Naive thymus-derived CD8-positive, alpha-beta T cell (primary cell): ENCODE measurements around the gene KIF26B. TPM values are rescaled to one million over a fixed set of nuclear protein-coding genes. Genes with fewer than 3 reads are reported as not detected.
"Not testable (repeated sequence)": the region's sequence is repeated elsewhere in the genome, so short reads cannot be mapped to it uniquely, and the experiment has no call there.

Experiments used
- ATAC-seq, 2 donors: fragments of 150-1000 bp; cut with Tn5 transposase in 1 of 2; sonication (Bioruptor Pico), chemical (Tn5 transposase) in 1 of 2; 1 replicate in 1 of 2; 2 replicates in 1 of 2; pipeline ENCODE4 v1.10.0; 2021; ENCODE audit warnings: mild to moderate bottlenecking in 2 of 2, moderate library complexity in 2 of 2
- POLR2A ChIA-PET: fragments of 350-600 bp; sonication (Branson Sonifier 250); formaldehyde crosslinking; loops from one replicate; lab custom pipeline; 2021; ENCODE audit warnings: antibody characterized with exemption; lab: Charles Lee
- DNase-seq, 10 donors: peaks; one replicate each; pipeline versions ENCODE4 v3.0.0 to v3.0.0-alpha.2; 2020 to 2022
- H3K27ac Mint-ChIP-seq, 10 donors: one replicate each; pipeline ENCODE4 v1.8.0; 2020 to 2022; ENCODE audit warnings: mild to moderate bottlenecking in 10 of 10, mixed read lengths in 10 of 10, moderate library complexity in 4 of 10, inconsistent platforms in 1 of 10
- H3K27me3 Mint-ChIP-seq, 5 donors: one replicate each; pipeline ENCODE4 v1.8.0; 2021 to 2022; ENCODE audit warnings: mixed read lengths in 5 of 5
- H3K36me3 Mint-ChIP-seq, 3 donors: one replicate each; pipeline ENCODE4 v1.8.0; 2020 to 2022; ENCODE audit warnings: mixed read lengths in 3 of 3, mild to moderate bottlenecking in 2 of 3, inconsistent platforms in 1 of 3
- H3K4me1 Mint-ChIP-seq, 4 donors: one replicate each; pipeline ENCODE4 v1.8.0; 2021 to 2022; ENCODE audit warnings: mixed read lengths in 4 of 4
- H3K4me3 Mint-ChIP-seq, 10 donors: one replicate each; pipeline ENCODE4 v1.8.0; 2020 to 2022; ENCODE audit warnings: mild to moderate bottlenecking in 10 of 10, mixed read lengths in 10 of 10, moderate library complexity in 6 of 10, inconsistent platforms in 1 of 10
- H3K9me3 Mint-ChIP-seq, 9 donors: one replicate each; pipeline ENCODE4 v1.8.0; 2020 to 2022; ENCODE audit warnings: mixed read lengths in 9 of 9, mild to moderate bottlenecking in 3 of 9, inconsistent platforms in 1 of 9, moderate library complexity in 1 of 9
- polyA plus RNA-seq, 3 donors: library from polyadenylated mRNA; unstranded; fragments of 300-500 nt; fragmentation: Illumina TruSeq; gene quantifications; one replicate each; pipeline ENCODE4 v1.2.3, GENCODE V29; 2021
- total RNA-seq, 8 experiments: library from RNA in 2 of 8; stranded (reverse) in 2 of 8; gene quantifications; one replicate each; pipeline ENCODE4 v1.2.3 and lab custom pipeline; 2021 to 2026

KIF26B gene
- total and polyA plus RNA-seq, 5 experiments from 2014 or later, result 0.08 to 0.16 TPM; not detected in 3

DNA sequence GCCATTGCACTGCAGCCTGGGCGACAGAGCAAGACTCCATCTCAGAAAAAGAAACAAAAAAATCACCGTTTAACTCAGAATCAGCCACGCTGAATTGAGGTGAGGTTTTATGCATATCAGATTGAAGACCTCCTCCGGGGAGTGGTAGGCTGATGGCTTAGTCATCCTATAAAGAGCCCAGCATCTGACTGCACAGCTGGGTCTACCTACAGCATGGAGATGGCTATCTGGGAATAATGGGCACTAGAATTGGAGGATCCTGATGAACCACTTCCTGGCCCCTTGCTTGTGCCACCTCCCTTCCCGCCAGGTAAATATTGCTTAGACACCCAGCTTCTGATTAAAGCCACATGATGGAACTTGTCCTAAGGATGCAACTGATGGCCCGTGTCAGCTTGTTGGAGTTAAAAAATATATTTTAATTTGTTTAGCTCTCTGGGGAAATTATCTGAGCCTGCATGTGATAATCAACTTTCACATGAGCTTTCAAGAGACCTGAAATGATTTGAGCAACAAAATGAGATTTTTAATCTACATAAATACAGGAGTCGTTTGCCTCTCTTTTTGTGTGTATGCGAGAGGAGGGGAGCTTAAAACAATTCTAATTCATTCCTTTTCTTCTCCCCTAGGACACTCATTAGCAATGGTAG is 157.2 kb downstream of the KIF26B start:
- Mint-ChIP-seq H3K36me3 (no peaks in the 10 kb centered on the region), H3K4me3 (peak overlapping the region in 1 of 10 donors; percentile 22), H3K4me1 (peaks cover 8 to 13% (median 11%) of the 10 kb centered on the region in 4 donors), H3K9me3 (no peaks in the 10 kb centered on the region), H3K27ac (peak overlapping the region in 2 of 10 donors; percentile 15 to 47), H3K27me3 (peaks cover 0 to 3% (median 0%) of the 10 kb centered on the region in 5 donors)
- POLR2A ChIA-PET, result interaction anchor here (0.5 kb wide), 1 partner anchor 27 kb away, joined by 3 read pairs; no protein-coding TSS in a partner anchor
- DNase-seq (no peak), ATAC-seq (no peak)

DNA sequence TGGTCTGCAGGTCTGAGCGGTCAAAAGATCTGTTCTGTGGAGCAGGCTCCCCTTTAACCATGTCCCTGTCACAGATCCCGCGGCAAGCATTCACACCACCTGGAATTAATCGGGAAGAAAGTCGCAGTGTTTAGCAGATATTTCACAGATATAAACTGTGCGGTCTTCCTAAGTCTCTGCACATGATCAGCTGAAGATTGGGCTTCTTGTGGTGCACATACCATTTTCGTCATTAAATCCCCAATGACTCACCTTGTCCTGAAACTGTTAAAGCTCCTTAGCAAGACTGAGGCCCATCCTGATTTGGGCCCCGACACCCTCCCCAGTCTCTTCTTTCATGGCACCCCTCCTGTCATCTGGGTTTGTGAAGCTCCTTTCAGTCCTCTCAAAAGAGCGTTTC is 158.8 kb downstream of the KIF26B start:
- H3K27ac Mint-ChIP-seq, result peak overlapping the region in 2 of 10 donors; percentile 22 to 72
- no peaks in the 10 kb centered on the region for H3K9me3 Mint-ChIP-seq
- peaks cover 8 to 13% (median 11%) of the 10 kb centered on the region in 4 donors for H3K4me1 Mint-ChIP-seq
- H3K27me3 Mint-ChIP-seq, result peaks cover 0 to 2% (median 0%) of the 10 kb centered on the region in 5 donors
- POLR2A ChIA-PET, result no interaction called here
- no peaks in the 10 kb centered on the region for H3K36me3 Mint-ChIP-seq
- DNase-seq (no peak), ATAC-seq (no peak)
- H3K4me3 Mint-ChIP-seq, result no peak overlapping the region

DNA sequence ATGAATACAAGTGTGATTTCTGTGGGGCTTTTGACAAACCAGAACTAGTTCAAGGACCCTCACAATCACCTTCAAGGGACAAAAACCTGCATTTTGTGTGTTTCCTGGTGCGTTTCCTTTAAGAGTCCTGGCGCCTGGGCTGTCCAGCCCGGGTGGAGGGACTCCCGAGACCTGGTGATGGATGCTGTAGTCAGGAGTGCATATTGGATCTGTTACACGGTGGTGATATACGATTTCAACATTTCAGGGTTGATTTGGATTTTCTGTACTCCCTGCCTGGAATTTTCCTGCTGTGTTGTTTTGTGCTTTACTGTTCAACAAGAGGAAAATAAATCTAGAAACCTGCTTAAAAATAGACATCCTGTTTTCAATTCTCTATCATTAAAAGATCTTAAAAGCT is 162.0 kb downstream of the KIF26B start:
- POLR2A ChIA-PET, result no interaction called here
- Mint-ChIP-seq H3K4me1 (peaks cover 0 to 2% (median 0%) of the 10 kb centered on the region in 4 donors), H3K36me3 (no peaks in the 10 kb centered on the region), H3K27ac (no peak overlapping the region), H3K4me3 (no peak overlapping the region), H3K27me3 (peaks cover 0 to 3% (median 0%) of the 10 kb centered on the region in 5 donors), H3K9me3 (no peaks in the 10 kb centered on the region)
- ATAC-seq (no peak), DNase-seq (no peak)

DNA sequence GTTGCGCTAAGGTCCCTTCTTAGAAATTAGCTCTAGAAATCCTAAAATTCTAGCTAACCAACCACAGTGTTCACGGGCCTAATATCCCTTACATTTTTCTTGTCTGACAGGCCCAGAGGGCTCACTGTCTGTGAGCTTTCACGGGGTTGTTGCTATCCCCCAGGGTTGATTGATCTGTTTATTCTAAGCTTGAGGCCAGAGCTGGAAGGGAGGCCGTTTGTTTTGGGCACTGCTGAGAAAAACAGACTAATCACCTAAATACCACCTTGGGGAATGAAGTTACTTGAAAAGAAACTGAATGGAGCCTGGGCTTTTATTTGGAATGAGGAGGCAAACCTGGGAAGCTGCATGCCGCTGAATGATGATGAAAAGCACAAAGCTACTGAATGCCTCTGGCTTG is 162.4 kb downstream of the KIF26B start:
- H3K36me3 Mint-ChIP-seq, result no peaks in the 10 kb centered on the region
- POLR2A ChIA-PET, result no interaction called here
- DNase-seq (no peak), ATAC-seq (no peak)
- H3K4me3 Mint-ChIP-seq, result no peak overlapping the region
- H3K27ac Mint-ChIP-seq, result no peak overlapping the region
- H3K4me1 Mint-ChIP-seq, result no peaks in the 10 kb centered on the region
- peaks cover 0 to 3% (median 0%) of the 10 kb centered on the region in 5 donors for H3K27me3 Mint-ChIP-seq
- no peaks in the 10 kb centered on the region for H3K9me3 Mint-ChIP-seq

DNA sequence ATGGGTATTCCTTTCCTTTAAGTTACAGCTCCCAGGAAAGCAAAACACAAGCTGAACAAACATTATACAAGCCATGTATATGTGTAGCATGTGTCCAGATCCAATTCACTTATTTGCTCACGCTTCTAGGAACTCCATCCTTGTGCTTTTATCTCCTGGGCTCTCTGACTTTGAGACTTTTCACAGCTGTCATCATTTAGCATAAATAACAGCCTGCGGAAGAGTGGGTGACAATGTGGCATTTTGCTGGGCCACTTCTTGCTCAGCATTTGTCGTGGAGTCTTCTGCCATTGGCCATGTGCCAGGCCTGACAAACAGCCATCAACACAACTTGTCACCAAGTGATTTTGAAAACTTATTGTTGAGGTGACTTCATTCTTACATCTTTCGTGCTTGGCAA is 164.3 kb downstream of the KIF26B start:
- ATAC-seq (no peak), DNase-seq (no peak)
- POLR2A ChIA-PET, result no interaction called here
- no peaks in the 10 kb centered on the region for H3K36me3 Mint-ChIP-seq
- no peaks in the 10 kb centered on the region for H3K9me3 Mint-ChIP-seq
- peaks cover 0 to 3% (median under 1%) of the 10 kb centered on the region in 5 donors for H3K27me3 Mint-ChIP-seq
- H3K27ac Mint-ChIP-seq, result no peak overlapping the region
- H3K4me3 Mint-ChIP-seq, result no peak overlapping the region
- no peaks in the 10 kb centered on the region for H3K4me1 Mint-ChIP-seq

DNA sequence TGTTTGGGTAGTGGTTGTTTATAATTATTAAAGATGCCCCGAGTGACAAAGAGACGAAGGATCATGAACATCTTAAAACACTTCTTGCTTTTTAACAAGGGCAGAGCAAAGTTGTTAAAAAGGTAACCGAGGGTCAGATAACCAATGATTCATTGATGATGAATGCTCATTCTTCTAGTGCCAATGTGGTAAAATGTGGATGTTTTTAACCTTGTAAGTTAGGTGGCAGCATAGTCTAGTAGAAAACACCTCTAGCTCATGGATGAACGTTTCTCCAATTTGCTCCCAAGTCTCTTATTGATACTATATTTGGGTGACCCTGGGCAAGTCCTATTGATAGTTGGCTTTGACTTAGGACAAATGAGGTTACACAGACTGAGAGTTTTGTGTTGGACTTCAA is 167.9 kb downstream of the KIF26B start:
- ATAC-seq (no peak), DNase-seq (no peak)
- Mint-ChIP-seq H3K27ac (no peak overlapping the region), H3K4me1 (no peaks in the 10 kb centered on the region), H3K36me3 (no peaks in the 10 kb centered on the region), H3K4me3 (no peak overlapping the region), H3K9me3 (no peaks in the 10 kb centered on the region), H3K27me3 (peaks cover 0 to 4% (median 3%) of the 10 kb centered on the region in 5 donors)
- POLR2A ChIA-PET, result no interaction called here

DNA sequence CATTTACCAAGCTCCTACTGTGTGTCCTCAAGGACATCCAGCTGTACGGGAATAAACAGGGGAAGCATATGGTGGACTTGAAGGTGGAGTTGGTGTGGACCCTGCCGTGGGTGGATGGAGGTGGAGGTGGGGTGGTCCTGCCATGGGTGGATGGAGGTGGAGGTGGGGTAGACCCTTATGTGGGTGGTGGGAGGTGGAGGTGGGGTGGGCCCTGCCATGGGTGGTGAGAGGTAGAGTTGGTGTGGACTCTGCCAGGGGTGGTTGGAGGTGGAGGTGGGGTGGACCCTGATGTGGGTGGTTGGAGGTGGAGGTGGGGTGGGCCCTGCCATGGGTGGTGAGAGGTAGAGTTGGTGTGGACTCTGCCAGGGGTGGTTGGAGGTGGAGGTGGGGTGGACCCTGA is 169.0 kb downstream of the KIF26B start:
- POLR2A ChIA-PET, H3K4me1 Mint-ChIP-seq, DNase-seq, ATAC-seq, H3K27ac Mint-ChIP-seq, H3K36me3 Mint-ChIP-seq, H3K27me3 Mint-ChIP-seq, H3K9me3 Mint-ChIP-seq, H3K4me3 Mint-ChIP-seq: not testable (repeated sequence)

DNA sequence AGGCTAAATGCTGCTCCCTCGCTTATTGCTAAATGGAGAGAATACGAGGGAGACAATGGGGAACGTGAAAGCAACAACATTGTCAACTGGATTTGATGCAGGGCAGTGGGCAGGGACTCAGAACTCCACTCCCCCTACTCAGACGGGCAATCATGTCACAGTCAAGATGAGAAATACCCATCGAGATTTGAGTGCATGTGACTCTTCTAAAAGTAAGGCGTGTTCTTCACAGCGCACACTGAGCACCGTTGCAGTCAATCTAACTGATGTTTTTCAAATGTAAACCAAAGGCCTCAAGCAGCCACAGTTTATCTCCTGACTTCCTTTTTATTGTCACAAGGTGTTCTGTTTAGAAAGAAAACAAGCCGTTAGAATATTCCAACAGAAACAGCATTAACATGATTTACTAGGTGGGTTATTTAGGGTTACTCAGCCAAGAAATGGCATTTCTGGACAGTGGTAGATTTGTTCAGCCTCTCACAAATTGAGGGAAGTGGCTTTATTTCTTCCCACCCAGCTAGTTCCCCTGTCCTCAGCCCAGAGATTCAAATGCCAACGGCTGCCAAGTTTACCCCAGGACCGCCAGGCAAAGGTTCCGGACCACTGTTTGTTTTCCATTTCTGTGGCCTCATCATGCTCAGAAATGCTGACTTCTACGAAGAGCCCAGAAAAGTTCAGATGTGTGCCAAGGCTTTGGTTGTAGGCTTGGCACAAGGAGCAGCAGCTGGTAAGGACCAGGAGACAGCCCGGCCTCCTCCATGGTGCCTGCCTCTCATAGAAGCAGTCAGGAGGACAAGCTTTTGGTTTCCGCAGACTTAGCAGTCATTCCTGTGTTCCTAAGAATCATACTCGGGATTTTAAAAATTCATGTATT is 171.4 kb downstream of the KIF26B start:
- POLR2A ChIA-PET, result no interaction called here
- Mint-ChIP-seq H3K27ac (no peak overlapping the region), H3K27me3 (peaks cover 0 to 4% (median 0%) of the 10 kb centered on the region in 5 donors), H3K36me3 (no peaks in the 10 kb centered on the region), H3K4me1 (no peaks in the 10 kb centered on the region), H3K9me3 (no peaks in the 10 kb centered on the region), H3K4me3 (no peak overlapping the region)
- ATAC-seq, result no peak
- DNase-seq, result no peak

DNA sequence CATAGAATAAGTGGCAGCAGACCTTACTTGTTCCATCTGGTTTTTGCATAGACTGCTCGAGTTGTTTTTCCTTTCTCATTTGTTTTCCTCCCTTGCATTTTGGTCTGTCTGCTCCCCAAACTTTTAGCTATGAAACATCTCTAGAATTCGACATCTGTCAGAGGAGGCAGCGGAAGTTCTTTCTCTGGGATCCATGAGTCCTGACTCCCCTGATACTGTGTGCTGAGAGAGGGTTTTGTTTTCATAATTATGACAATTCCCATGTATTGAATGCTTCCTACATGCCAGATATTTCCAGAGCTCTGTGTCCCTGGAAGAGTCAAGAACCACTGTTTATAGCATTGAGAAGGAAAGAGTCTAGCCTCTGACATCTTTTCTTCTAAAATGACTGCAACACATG is 172.6 kb downstream of the KIF26B start:
- Mint-ChIP-seq H3K27me3 (peaks cover 0 to 4% (median under 1%) of the 10 kb centered on the region in 5 donors), H3K9me3 (no peaks in the 10 kb centered on the region), H3K4me1 (peaks cover 0 to under 1% (median 0%) of the 10 kb centered on the region in 4 donors), H3K27ac (no peak overlapping the region), H3K36me3 (no peaks in the 10 kb centered on the region), H3K4me3 (no peak overlapping the region)
- POLR2A ChIA-PET, result no interaction called here
- no peak for ATAC-seq
- DNase-seq, result no peak

DNA sequence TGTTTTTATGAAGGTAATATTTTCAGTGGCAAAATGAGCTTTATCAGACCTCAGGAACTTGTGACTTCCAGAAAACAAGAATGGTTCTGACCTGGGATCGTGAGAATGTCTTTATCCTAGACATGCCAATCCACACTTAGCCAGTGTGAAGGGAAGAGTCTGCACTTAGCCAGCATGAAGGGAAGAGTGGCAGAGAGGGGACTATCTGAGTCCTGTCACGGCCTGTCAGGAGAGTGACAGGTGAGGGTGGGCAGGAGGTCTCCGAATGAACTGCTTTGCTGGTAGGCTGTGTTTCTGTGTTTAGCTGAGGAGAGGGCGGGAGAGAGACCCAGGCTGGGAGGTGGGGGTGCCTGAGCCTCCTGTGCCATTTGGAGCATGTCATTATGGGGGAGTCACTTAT is 173.1 kb downstream of the KIF26B start:
- H3K27ac Mint-ChIP-seq, result no peak overlapping the region
- ATAC-seq, result no peak
- H3K4me3 Mint-ChIP-seq, result no peak overlapping the region
- peaks cover 0 to 5% (median under 1%) of the 10 kb centered on the region in 4 donors for H3K4me1 Mint-ChIP-seq
- POLR2A ChIA-PET, result no interaction called here
- no peak for DNase-seq
- H3K9me3 Mint-ChIP-seq, result no peaks in the 10 kb centered on the region
- H3K36me3 Mint-ChIP-seq, result no peaks in the 10 kb centered on the region
- peaks cover 0 to 5% (median 3%) of the 10 kb centered on the region in 5 donors for H3K27me3 Mint-ChIP-seq

DNA sequence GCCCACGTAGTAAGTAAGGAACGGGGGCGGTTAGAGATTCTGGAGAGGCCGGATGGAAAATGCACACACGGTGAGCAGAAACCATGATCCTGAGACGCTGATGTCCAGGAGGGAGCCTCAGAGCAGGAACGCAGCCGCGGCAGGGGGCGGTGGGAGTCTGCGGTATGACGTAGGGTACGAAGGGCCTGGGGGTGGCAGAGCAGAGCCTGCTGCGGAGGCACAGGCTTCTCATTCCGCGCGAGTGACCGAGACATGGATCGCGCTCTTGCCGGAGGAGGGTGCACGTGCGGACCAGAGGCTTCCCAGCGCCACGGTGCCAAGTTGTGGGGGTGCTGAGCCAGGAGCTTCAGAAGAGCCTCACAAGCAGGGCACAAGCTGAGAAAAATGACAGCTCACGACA is 176.2 kb downstream of the KIF26B start:
- no peak for DNase-seq
- H3K9me3 Mint-ChIP-seq, result no peaks in the 10 kb centered on the region
- no peak overlapping the region for H3K27ac Mint-ChIP-seq
- peaks cover 0 to 8% (median 1%) of the 10 kb centered on the region in 4 donors for H3K4me1 Mint-ChIP-seq
- ATAC-seq, result no peak
- no peak overlapping the region for H3K4me3 Mint-ChIP-seq
- peaks cover 0 to 21% (median 3%) of the 10 kb centered on the region in 5 donors for H3K27me3 Mint-ChIP-seq
- POLR2A ChIA-PET, result no interaction called here
- no peaks in the 10 kb centered on the region for H3K36me3 Mint-ChIP-seq

DNA sequence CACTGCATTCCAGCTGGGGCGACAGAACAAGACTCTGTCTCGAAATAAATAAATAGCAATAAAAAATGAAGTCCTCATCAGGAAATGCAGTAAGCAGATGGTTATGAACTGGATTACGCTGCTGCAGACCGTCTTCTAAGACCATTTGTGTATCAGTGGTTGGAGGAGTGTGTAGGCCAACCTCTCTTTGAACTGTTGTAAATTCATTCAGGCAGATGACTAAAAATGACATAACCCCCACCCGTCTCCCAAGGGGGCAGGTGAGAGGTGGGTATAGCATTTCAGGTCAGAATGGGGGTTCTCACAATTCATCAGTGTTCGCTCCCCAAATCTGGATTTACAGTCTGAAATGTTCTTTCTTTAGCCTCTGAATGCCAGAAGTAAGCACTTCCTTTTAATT is 177.3 kb downstream of the KIF26B start:
- POLR2A ChIA-PET, result no interaction called here

DNA sequence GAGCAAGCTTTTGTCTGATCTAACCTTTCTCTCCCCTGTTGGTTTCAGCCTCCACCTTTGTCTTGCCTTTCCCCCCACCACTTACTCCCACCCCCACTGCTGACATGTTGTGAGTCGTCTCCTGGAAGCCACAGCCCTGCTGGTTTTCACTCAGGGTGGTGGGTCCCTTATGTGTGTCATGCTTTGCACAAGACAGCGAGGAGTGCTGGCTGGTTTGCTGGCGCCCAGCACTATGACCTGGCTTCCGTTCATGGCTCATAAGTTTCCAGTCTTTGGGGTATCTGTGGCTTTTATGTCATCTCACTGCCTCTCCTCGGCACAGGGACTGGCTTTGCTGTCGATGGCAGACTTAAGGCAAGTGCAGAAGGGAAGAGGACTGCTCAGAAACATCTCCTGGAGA is 177.7 kb downstream of the KIF26B start:
- Mint-ChIP-seq H3K4me1 (peaks cover 0 to 8% (median 2%) of the 10 kb centered on the region in 4 donors), H3K36me3 (no peaks in the 10 kb centered on the region), H3K9me3 (no peaks in the 10 kb centered on the region), H3K4me3 (peak overlapping the region in 2 of 10 donors; percentile 25 to 35), H3K27me3 (peaks cover 2 to 27% (median 3%) of the 10 kb centered on the region in 5 donors), H3K27ac (peak overlapping the region in 3 of 10 donors; percentile 3 to 58 (median 5))
- DNase-seq, result no peak
- POLR2A ChIA-PET, result no interaction called here
- no peak for ATAC-seq

More for the DNA sequence above, 177.3 kb downstream of the KIF26B start:
- no peak for DNase-seq
- no peak for ATAC-seq
- no peak overlapping the region for H3K4me3 Mint-ChIP-seq
- peaks cover 0 to 8% (median 1%) of the 10 kb centered on the region in 4 donors for H3K4me1 Mint-ChIP-seq
- no peaks in the 10 kb centered on the region for H3K9me3 Mint-ChIP-seq
- H3K36me3 Mint-ChIP-seq, result no peaks in the 10 kb centered on the region
- H3K27me3 Mint-ChIP-seq, result peaks cover 2 to 27% (median 3%) of the 10 kb centered on the region in 5 donors
- H3K27ac Mint-ChIP-seq, result no peak overlapping the region
